Osteoblast (primary cell): Measurements from ENCODE around the gene ABCB9. TPM values are rescaled to one million over a fixed set of nuclear protein-coding genes. Genes with fewer than 3 reads are reported as not detected.

Source experiments
- DNase-seq: peaks from one replicate; pipeline ENCODE4 v3.0.0; 2011; ENCODE audit warnings: low spot score, mixed read lengths; ENCODE audit not compliant: insufficient read length; ENCODE audit errors: missing footprints
- H2AFZ ChIP-seq: 2 replicates; pipeline ENCODE4 v1.6.0; 2011; ENCODE audit warnings: mild to moderate bottlenecking, low read length
- H3K27ac ChIP-seq: 2 replicates; pipeline ENCODE4 v1.5.1; 2011; ENCODE audit warnings: mild to moderate bottlenecking, low read depth, low read length, moderate library complexity
- H3K27me3 ChIP-seq: 2 replicates; pipeline ENCODE4 v1.6.0; 2012; ENCODE audit warnings: mild to moderate bottlenecking, control low read depth, inconsistent platforms, low read length, moderate library complexity; ENCODE audit not compliant: insufficient read depth
- H3K36me3 ChIP-seq: 2 replicates; pipeline ENCODE4 v1.5.1; 2011; ENCODE audit warnings: mild to moderate bottlenecking, low read length, control low read depth, moderate library complexity; ENCODE audit not compliant: insufficient read depth
- H3K4me1 ChIP-seq: 2 replicates; pipeline ENCODE4 v1.5.1; 2011; ENCODE audit warnings: mild to moderate bottlenecking, low read length, control low read depth, moderate library complexity; ENCODE audit not compliant: insufficient read depth
- H3K4me2 ChIP-seq: 2 replicates; pipeline ENCODE4 v1.6.0; 2011; ENCODE audit warnings: mild to moderate bottlenecking, low read length; ENCODE audit not compliant: insufficient read depth
- H3K4me3 ChIP-seq: fragments of 200-600 bp; sonication (generic); 3 replicates; pipeline ENCODE4 v1.5.1; 2012; ENCODE audit warnings: mild to moderate bottlenecking, low read length, inconsistent platforms; ENCODE audit not compliant: insufficient read depth
- H3K79me2 ChIP-seq: 2 replicates; pipeline ENCODE4 v1.6.0; 2012; ENCODE audit warnings: mild to moderate bottlenecking, low read length, control low read depth, inconsistent platforms; ENCODE audit not compliant: insufficient read depth
- H3K9me3 ChIP-seq: 2 replicates; pipeline ENCODE4 v1.5.1; 2011; ENCODE audit warnings: low read depth, low read length, control low read depth
- H4K20me1 ChIP-seq: 2 replicates; pipeline ENCODE4 v1.6.0; 2012; ENCODE audit warnings: mild to moderate bottlenecking, low read length, control low read depth; ENCODE audit not compliant: insufficient read depth
- CTCF ChIP-seq: IDR thresholded peaks from 2 replicates; pipeline ENCODE4 v1.5.1; 2011; ENCODE audit warnings: mild to moderate bottlenecking, low read depth, low read length, moderate library complexity; ENCODE audit errors: extremely low read depth
- total RNA-seq: library from RNA; depleted of rRNA; stranded (reverse); fragments of >200 nt; gene quantifications from 2 replicates; pipeline ENCODE4 v1.2.3, GENCODE V29; 2012

Gene ABCB9
- total RNA-seq, 1 donor, result 11.9 TPM

- H3K4me3 ChIP-seq, result peak overlapping the region; percentile 89
- peak overlapping the region; percentile 93 for H3K27ac ChIP-seq
- H3K4me1 ChIP-seq, result peaks cover 28% of the 10 kb centered on the region
- H3K4me2 ChIP-seq, result peak overlapping the region; percentile 97
- DNase-seq, result no peak
- H3K79me2 ChIP-seq, result peaks cover 62% of the 10 kb centered on the region
- H3K9me3 ChIP-seq, result no peaks in the 10 kb centered on the region
- H3K36me3 ChIP-seq, result peaks cover 6% of the 10 kb centered on the region
- no peaks in the 10 kb centered on the region for H3K27me3 ChIP-seq
- TF ChIP-seq CTCF, result no peak
- H4K20me1 ChIP-seq, result peaks cover 11% of the 10 kb centered on the region
- H2AFZ ChIP-seq, result no peak overlapping the region
Measured at GRCh38 chr12:122976648-122976975, 10.3 kb upstream of the ABCB9 start.

GRCh38 chr12:122975790-122976647 is 9.8 kb upstream of the ABCB9 start:
- peaks cover 23% of the 10 kb centered on the region for H3K4me1 ChIP-seq

GRCh38 chr12:122974892-122975789 is 8.9 kb upstream of the ABCB9 start, which contains the start of gene OGFOD2:
Gene OGFOD2 (plus strand): TSS chr12:122975244. CDS start chr12:122975252, 8 bp downstream.
- Histone ChIP-seq H2AFZ (peak within 1 kb of the TSS; percentile 98), H3K36me3 (peaks cover 6% of the 10 kb centered on the region), H3K4me1 (peaks cover 23% of the 10 kb centered on the region), H3K79me2 (peaks cover 49% of the 10 kb centered on the region), H3K4me3 (peak within 1 kb of the TSS; percentile 89), H3K9me3 (no peaks in the 10 kb centered on the region), H3K27ac (peak within 1 kb of the TSS; percentile 93), H4K20me1 (peaks cover 7% of the 10 kb centered on the region), H3K27me3 (no peaks in the 10 kb centered on the region), H3K4me2 (peak within 1 kb of the TSS; percentile 97)
- DNase-seq, result peak; percentile 99
- no peak for TF ChIP-seq CTCF

More at GRCh38 chr12:122975790-122976647, 9.8 kb upstream of the ABCB9 start:
- Histone ChIP-seq H2AFZ (peak overlapping the region; percentile 96), H3K4me3 (peak overlapping the region; percentile 89), H4K20me1 (peaks cover 7% of the 10 kb centered on the region), H3K79me2 (peaks cover 56% of the 10 kb centered on the region), H3K27ac (peak overlapping the region; percentile 93), H3K36me3 (peaks cover 6% of the 10 kb centered on the region), H3K27me3 (no peaks in the 10 kb centered on the region), H3K4me2 (peak overlapping the region; percentile 97), H3K9me3 (no peaks in the 10 kb centered on the region)
- DNase-seq, result peak; percentile 92
- no peak for TF ChIP-seq CTCF
